Psoas muscle (tissue), 8 donors: Measurements from ENCODE around the gene PEX5L. TPM values are rescaled to one million over a fixed set of nuclear protein-coding genes. Genes with fewer than 3 reads are reported as not detected.
"Not testable (repeated sequence)": the region's sequence is repeated elsewhere in the genome, so short reads cannot be mapped to it uniquely, and the experiment has no call there.

Source experiments
- ATAC-seq, 4 donors: fragments of 200-7000 bp; cut with Tn5 transposase; one replicate each; pipeline ENCODE4 v1.9.1; 2020; ENCODE audit warnings: moderate library complexity in 3 of 4, mild to moderate bottlenecking in 2 of 4
- DNase-seq, 2 donors: peaks; one replicate each; pipeline ENCODE4 v3.0.0-alpha.2; 2020
- H3K27ac ChIP-seq: fragments of 200-600 bp; one replicate; pipeline ENCODE4 v1.8.0; 2022
- H3K27me3 ChIP-seq, 3 donors: fragments of 200-600 bp in 1 of 3; one replicate each; pipeline versions ENCODE4 v1.6.1 to v1.8.0; 2013 to 2022; ENCODE audit warnings: low read length in 2 of 3, mild to moderate bottlenecking in 2 of 3, moderate library complexity in 1 of 3; ENCODE audit not compliant: insufficient read depth in 3 of 3
- H3K36me3 ChIP-seq, 2 donors: fragments of 200-600 bp in 1 of 2; one replicate each; pipeline versions ENCODE4 v1.6.1 to v1.8.0; 2013 to 2022; ENCODE audit warnings: low read depth in 1 of 2, mild to moderate bottlenecking in 1 of 2, moderate library complexity in 1 of 2; ENCODE audit not compliant: insufficient read depth in 1 of 2
- H3K4me1 ChIP-seq: fragments of 200-600 bp; one replicate; pipeline ENCODE4 v1.8.0; 2022
- H3K4me3 ChIP-seq: fragments of 200-600 bp; one replicate; pipeline ENCODE4 v1.8.0; 2022; ENCODE audit warnings: mild to moderate bottlenecking
- H3K9me3 ChIP-seq: fragments of 200-600 bp; one replicate; pipeline ENCODE4 v1.8.0; 2022
- WGBS, 3 donors: extraction: QIAGEN DNeasy Blood & Tissue Kit; methylation state at CpG; one replicate each; pipeline versions ENCODE4 v1.1.6 to v1.1.7; 2013; 5-methylcytosine and 5-hydroxymethylcytosine counted together
- intact Hi-C, 2 donors: fragments of 100-400 bp; cut with DNase I; formaldehyde crosslinking; loops; one replicate each; pipeline versions ENCODE4 v1.11.0 to v1.14.2; 2022
- polyA plus RNA-seq, 3 donors: library from polyadenylated mRNA; stranded (reverse); fragments of 200-250 nt; gene quantifications; one replicate each; pipeline ENCODE4 v1.2.3, GENCODE V29; 2013
- total RNA-seq, 4 donors: library from RNA; stranded (reverse); fragmentation: NEBNext Ultra II Directional in 2 of 4; extraction: Animal tissue kit (Norgen Biotek cat#: 25700) in 2 of 4; gene quantifications; one replicate each; pipeline versions ENCODE4 v1.2.1 to v1.2.4, GENCODE V29; 2021 to 2023
- TF ChIP-seq, protein P1 (sequence below): fragments of 200-600 bp; IDR thresholded peaks from one replicate; pipeline ENCODE4 v1.8.0; 2022; ENCODE audit warnings: antibody characterized with exemption
- donor health status: healthy with polysubstance abuse.
- donor health status: DM: no; HTN: no; CAD: no; lungs with moderate emphysema.
- donor health status: Bipolar disorder and iron deficiency.
- donor health status: healthy.
- donor health status: DM: yes; HTN: yes; CAD: no.
- donor health status: DM: no; HTN: no; CAD: no.
- donor health status: DM: no; HTN: no; CAD: no.
- donor health status: DM: yes; HTN: yes; CAD: no.

PEX5L gene
- total and polyA plus RNA-seq, 7 donors = 0.14 TPM; not detected in 6

DNA sequence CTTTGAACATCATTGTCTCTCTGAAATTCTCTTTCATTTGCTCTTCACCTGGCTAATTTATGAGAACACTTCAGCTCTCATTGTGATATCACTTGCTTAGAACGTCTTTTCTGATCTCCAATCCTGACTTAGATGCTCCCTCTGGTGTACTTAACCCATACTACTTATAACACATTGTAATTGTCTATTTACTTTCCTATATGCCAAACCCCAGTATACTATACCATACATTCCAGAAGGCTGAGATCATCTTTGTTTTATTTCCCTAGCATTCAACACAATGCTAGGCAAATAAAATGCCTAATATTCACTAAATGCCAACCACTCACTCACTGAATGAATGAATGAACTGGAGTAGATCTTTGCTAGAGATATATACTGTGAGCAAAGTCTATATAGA is 27.0 kb upstream of the PEX5L start:
- ATAC-seq (no peak), DNase-seq (no peak)
- H3K27me3 ChIP-seq = peaks cover 0 to 2% (median 0%) of the 10 kb centered on the region in 3 donors
- H3K4me3 ChIP-seq = no peak overlapping the region
- H3K36me3 ChIP-seq = no peaks in the 10 kb centered on the region
- intact Hi-C loops = no loop called here
- 27 to 63% (median 56%) methylated on average over 1 of the region's 1 CpG for WGBS, 3 donors
- H3K27ac ChIP-seq = no peak overlapping the region
- no peaks in the 10 kb centered on the region for H3K9me3 ChIP-seq
- no peaks in the 10 kb centered on the region for H3K4me1 ChIP-seq
- TF ChIP-seq, protein P1, sequence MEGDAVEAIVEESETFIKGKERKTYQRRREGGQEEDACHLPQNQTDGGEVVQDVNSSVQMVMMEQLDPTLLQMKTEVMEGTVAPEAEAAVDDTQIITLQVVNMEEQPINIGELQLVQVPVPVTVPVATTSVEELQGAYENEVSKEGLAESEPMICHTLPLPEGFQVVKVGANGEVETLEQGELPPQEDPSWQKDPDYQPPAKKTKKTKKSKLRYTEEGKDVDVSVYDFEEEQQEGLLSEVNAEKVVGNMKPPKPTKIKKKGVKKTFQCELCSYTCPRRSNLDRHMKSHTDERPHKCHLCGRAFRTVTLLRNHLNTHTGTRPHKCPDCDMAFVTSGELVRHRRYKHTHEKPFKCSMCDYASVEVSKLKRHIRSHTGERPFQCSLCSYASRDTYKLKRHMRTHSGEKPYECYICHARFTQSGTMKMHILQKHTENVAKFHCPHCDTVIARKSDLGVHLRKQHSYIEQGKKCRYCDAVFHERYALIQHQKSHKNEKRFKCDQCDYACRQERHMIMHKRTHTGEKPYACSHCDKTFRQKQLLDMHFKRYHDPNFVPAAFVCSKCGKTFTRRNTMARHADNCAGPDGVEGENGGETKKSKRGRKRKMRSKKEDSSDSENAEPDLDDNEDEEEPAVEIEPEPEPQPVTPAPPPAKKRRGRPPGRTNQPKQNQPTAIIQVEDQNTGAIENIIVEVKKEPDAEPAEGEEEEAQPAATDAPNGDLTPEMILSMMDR = no peak

DNA sequence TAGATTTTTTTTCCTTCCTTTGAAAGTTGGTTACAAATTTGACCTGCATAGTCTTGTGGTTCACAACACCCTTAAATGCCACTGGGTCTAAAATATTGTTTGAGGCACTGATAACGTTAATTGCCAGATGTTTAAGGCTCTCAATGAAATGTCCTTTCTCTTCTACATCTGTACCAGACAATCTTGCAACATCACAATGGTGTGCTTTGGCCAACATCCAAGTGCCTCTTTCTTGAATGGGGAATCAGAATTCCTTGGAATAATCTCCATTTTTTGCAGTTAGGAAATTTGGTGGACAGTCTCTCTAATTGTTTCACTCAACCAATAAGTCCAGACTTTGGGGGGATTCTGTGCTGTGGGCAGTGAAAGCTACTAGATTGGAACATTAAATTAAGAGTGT is 26.0 kb upstream of the PEX5L start:
- no peaks in the 10 kb centered on the region for H3K9me3 ChIP-seq
- DNase-seq = no peak
- no peak overlapping the region for H3K27ac ChIP-seq
- 44 to 54% (median 53%) methylated on average over 1 of the region's 1 CpG for WGBS, 3 donors
- no peaks in the 10 kb centered on the region for H3K36me3 ChIP-seq
- ATAC-seq = no peak
- H3K4me3 ChIP-seq = no peak overlapping the region
- no peaks in the 10 kb centered on the region for H3K4me1 ChIP-seq
- peaks cover 0 to 2% (median 0%) of the 10 kb centered on the region in 3 donors for H3K27me3 ChIP-seq
- TF ChIP-seq, protein P1 = no peak
- intact Hi-C loops = no loop called here

DNA sequence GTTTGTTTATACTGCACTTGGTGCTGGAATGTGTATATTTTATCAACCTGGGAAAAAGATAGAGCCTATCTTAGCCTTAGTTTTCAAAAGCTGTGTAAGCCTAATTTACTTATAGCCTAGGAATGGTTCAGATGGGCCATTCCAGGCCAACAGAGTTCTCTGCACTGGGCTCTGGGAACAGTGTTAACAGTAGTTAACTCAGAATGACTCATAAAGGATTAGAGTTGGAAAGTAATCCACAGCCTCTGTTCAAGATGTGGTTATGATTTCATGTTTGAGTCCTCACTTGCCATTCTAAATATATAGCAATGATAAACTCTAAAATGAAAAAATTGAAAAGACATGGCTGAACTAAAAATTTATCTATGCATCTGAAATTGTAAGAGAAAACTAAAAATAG is 22.6 kb upstream of the PEX5L start:
- DNase-seq (no peak), ATAC-seq (no peak)
- H3K9me3 ChIP-seq = no peaks in the 10 kb centered on the region
- H3K27me3 ChIP-seq = no peaks in the 10 kb centered on the region
- no peak overlapping the region for H3K27ac ChIP-seq
- no peaks in the 10 kb centered on the region for H3K36me3 ChIP-seq
- TF ChIP-seq, protein P1 = no peak
- no peak overlapping the region for H3K4me3 ChIP-seq
- intact Hi-C loops = no loop called here
- H3K4me1 ChIP-seq = no peaks in the 10 kb centered on the region

DNA sequence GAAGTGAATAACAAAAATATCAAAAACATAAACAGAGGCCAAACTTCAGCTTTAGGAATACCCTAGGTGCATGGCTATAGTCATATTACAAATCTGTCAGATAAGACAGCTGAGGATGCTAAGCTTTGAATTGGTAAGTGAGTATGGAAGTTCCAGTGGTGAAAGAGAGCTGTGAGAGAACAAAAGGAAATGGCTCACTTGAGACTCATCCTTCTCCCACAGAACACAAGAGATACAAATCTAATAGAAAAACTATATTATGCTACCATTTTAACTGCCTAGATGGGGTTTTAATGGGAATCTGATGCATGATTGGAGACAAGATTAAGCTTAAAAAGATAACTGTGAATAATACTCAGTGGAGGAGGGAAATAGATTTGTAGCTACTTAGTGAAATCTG is 21.5 kb upstream of the PEX5L start:
- ATAC-seq (no peak), DNase-seq (no peak)
- Histone ChIP-seq H3K36me3 (no peaks in the 10 kb centered on the region), H3K27ac (no peak overlapping the region), H3K27me3 (no peaks in the 10 kb centered on the region), H3K4me3 (no peak overlapping the region), H3K4me1 (no peaks in the 10 kb centered on the region), H3K9me3 (no peaks in the 10 kb centered on the region)
- intact Hi-C loops = no loop called here
- TF ChIP-seq, protein P1 = no peak

DNA sequence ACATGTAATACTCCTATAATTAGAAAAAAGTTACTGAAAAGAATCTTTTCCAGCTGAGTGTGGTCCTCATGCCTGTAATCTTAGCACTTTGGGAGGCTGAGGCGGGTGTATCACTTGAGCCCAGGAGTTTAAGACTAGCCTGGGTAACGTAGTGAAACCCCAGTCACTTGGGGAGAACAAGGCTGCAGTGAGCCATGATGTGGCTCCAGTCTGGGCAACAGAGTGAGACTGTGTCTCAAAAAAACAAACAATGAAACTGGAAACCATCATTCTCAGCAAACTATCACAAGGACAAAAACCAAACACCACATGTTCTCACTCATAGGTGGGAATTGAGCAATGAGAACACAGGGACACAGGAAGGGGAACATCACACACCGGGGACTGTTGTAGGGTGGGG is 18.9 kb upstream of the PEX5L start:
- DNase-seq, H3K36me3 ChIP-seq, H3K4me1 ChIP-seq, intact Hi-C loops, ATAC-seq, H3K4me3 ChIP-seq, H3K27me3 ChIP-seq, H3K9me3 ChIP-seq, H3K27ac ChIP-seq: not testable (repeated sequence)
- WGBS, 3 donors = 54 to 67% (median 64%) methylated on average over 3 of the region's 3 CpGs
